Measurements from ENCODE around the gene ADGRG4.

GRCh38 chrX:136386173-136386572 is 85.4 kb downstream of the ADGRG4 start:
- TF ChIP-seq EZH2 (IDR thresholded peaks at IDR 0.05; ENCODE audit: low read length, missing control alignments), result no peak
- no peak for TF ChIP-seq CTCF (conservative IDR thresholded peaks at IDR 0.05 in 1 of 2, IDR thresholded peaks at IDR 0.05 in 1 of 2; ENCODE audit: low read depth in 1 of 2, low read length in 2 of 2)

All from fibroblast of lung (primary cell).